ENCODE data around the gene DNAJC24. TPM values are rescaled to one million over a fixed set of nuclear protein-coding genes. Genes with fewer than 3 reads are reported as not detected.

Gene DNAJC24
- total RNA-seq, 1 donor, result 25.0 TPM

DNA sequence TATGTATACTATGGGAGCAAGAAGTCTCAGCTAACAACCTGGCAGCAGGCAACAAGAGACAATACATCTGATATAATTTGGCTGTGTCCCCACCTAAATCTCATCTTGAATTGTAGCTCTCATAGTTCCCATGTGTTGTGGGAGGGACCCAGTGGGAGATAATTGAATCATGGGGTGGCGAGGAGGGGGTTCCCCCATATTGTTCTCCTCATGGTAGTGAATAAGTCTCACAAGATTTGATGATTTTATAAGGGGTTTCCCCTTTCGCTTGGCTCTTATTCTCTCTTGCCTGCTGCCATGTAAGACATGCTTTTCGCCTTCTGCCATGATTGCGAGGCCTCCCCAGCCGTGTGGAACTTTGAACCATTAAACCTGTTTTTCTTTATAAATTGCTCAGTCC is 6.2 kb downstream of the DNAJC24 start:
- TF ChIP-seq, protein P1, sequence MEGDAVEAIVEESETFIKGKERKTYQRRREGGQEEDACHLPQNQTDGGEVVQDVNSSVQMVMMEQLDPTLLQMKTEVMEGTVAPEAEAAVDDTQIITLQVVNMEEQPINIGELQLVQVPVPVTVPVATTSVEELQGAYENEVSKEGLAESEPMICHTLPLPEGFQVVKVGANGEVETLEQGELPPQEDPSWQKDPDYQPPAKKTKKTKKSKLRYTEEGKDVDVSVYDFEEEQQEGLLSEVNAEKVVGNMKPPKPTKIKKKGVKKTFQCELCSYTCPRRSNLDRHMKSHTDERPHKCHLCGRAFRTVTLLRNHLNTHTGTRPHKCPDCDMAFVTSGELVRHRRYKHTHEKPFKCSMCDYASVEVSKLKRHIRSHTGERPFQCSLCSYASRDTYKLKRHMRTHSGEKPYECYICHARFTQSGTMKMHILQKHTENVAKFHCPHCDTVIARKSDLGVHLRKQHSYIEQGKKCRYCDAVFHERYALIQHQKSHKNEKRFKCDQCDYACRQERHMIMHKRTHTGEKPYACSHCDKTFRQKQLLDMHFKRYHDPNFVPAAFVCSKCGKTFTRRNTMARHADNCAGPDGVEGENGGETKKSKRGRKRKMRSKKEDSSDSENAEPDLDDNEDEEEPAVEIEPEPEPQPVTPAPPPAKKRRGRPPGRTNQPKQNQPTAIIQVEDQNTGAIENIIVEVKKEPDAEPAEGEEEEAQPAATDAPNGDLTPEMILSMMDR (IDR thresholded peaks at IDR 0.05; ENCODE audit: insufficient read depth, low read depth, low read length), result no peak
- H3K4me3 ChIP-seq (ENCODE audit: low read depth, low read length), result no peak overlapping the region
- DNase-seq (ENCODE audit: low read depth), result no peak

DNA sequence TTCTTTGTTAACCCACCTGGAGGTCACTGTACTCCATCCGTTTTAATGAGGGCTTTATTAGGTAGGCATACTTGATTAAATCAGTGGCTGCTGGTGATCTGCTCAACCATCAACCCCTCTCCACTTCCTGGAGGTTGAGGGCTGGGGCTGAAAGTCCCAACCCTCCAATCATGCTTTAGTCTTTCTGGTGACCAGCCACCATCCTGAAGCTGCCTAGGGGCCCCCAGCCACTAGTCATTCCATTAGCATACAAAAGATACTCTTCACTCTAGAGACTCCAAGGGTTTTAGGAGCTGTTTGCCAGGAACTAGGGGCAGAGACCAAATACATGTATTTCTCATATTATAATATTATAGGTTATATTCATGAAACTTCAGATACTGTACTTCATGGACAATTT is 13.5 kb downstream of the DNAJC24 start:
- TF ChIP-seq, protein P1 (IDR thresholded peaks at IDR 0.05; ENCODE audit: insufficient read depth, low read depth, low read length), result no peak
- DNase-seq (ENCODE audit: low read depth), result no peak
- no peak overlapping the region for H3K4me3 ChIP-seq (ENCODE audit: low read depth, low read length)

DNA sequence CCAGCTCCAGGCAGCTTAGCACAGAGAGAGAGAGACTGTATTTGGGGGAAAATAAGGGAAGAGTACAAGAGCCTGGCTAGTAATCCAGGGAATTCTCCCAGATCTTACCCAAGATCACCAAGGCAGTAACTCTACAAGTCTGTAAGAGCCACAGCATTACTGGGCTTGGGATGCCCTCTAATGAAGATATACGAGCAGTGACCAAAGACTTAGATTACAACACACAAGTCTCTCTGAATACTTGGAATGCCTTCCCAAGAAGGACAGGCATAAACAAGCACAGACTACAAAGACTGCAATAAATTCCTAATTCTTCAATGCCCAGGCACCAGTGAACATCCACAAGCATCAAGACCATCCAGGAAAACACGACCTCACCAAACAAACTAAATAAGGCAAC is 17.7 kb downstream of the DNAJC24 start:
- no peak overlapping the region for H3K4me3 ChIP-seq (ENCODE audit: low read depth, low read length)
- TF ChIP-seq, protein P1 (IDR thresholded peaks at IDR 0.05; ENCODE audit: insufficient read depth, low read depth, low read length), result no peak
- peak; percentile 58 for DNase-seq (ENCODE audit: low read depth)

DNA sequence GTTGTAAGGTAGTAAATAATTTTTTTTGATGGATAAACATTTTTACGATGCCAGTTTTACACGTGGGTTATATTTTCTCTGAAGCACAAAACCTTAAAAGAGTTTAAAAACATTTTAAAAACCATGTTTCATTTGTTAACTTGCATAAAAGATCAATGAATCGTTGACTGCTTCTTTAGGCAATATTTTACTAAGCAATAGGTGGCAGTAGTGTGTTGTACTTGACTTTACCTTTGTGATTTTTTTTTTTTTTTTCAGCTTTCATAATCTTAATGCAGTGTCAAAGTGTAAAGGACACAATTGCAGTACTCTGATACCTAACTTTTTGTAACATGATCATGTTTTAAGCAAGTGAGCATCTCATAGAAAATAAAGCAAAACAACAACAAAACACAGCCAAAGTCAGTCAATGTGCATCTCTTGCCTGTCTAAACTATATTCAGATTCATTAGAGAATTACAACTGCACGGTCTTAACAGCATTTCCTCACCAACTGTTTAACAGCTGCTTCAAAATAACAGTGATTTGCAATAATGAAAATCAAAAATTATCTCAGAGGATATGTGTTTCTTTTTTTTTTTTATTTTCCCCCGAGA is 27.7 kb downstream of the DNAJC24 start:
- TF ChIP-seq, protein P1 (IDR thresholded peaks at IDR 0.05; ENCODE audit: insufficient read depth, low read depth, low read length), result peak; percentile 66
- DNase-seq (ENCODE audit: low read depth), result peak; percentile 30

DNA sequence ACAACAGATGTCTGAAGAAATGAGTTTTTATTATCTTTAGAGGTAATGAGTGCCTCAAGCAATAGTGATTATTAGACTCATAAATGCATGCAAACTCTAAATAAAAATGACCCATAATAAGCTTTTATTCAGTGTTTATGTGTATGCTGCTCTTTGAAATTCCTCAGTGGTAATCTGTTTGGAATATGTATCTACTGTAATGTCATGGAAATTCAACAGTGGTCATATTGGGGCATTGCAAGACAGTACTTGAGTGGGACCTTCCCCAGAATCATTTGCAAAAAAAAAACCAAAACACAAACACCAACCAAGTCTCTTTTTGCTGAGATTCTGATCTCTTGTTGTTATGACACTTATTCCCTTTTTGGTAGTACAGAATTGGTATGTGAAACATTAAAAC is 35.0 kb downstream of the DNAJC24 start:
- H3K4me3 ChIP-seq (ENCODE audit: low read depth, low read length), result no peak overlapping the region
- peak; percentile 2 for DNase-seq (ENCODE audit: low read depth)
- TF ChIP-seq, protein P1 (IDR thresholded peaks at IDR 0.05; ENCODE audit: insufficient read depth, low read depth, low read length), result no peak

More for the DNA sequence above, 27.7 kb downstream of the DNAJC24 start:
- no peak overlapping the region for H3K4me3 ChIP-seq (ENCODE audit: low read depth, low read length)

DNA sequence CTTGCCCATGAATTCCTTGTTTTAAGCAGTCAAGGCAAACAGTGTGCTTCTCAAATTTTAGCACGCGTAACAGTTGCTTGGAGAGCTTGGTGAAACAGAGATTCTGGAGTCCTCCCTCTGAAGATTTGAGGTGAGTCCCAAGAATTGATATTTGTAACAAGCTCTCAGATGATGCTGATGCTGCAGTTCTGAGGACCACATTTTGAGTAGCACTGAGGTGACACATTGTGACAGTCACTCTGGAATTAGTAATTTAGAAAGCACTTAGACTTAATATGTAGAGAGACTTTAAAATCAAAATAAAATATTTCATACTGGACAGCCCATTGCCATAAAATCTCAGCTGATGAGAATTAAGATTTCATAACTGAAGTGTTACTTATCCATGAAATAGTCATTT is 38.5 kb downstream of the DNAJC24 start:
- TF ChIP-seq, protein P1 (IDR thresholded peaks at IDR 0.05; ENCODE audit: insufficient read depth, low read depth, low read length), result no peak
- H3K4me3 ChIP-seq (ENCODE audit: low read depth, low read length), result no peak overlapping the region
- DNase-seq (ENCODE audit: low read depth), result no peak

DNA sequence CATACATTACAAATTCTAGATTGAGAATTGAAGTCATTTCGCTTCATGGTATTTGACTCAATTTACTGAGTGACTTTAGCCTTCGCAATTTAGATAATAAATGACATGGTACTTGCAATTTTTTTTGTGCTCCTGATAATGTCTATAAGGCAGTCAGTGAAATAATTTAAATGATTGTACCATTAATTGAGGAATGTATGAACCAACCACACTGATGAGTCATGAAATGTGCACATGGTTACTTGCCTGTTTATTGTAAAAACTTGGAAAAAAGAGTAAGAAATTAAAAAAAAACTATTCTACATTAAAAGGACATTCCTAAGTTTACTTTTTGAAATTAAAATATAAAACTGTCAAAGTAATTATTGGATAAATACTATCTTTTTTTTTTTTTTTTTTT is 43.3 kb downstream of the DNAJC24 start:
- DNase-seq (ENCODE audit: low read depth), result peak; percentile 63
- H3K4me3 ChIP-seq (ENCODE audit: low read depth, low read length), result no peak overlapping the region
- TF ChIP-seq, protein P1 (IDR thresholded peaks at IDR 0.05; ENCODE audit: insufficient read depth, low read depth, low read length), result no peak

Measured in fibroblast of villous mesenchyme (primary cell).